Measurements from ENCODE around the gene DENND1A.

Gene DENND1A

DNA sequence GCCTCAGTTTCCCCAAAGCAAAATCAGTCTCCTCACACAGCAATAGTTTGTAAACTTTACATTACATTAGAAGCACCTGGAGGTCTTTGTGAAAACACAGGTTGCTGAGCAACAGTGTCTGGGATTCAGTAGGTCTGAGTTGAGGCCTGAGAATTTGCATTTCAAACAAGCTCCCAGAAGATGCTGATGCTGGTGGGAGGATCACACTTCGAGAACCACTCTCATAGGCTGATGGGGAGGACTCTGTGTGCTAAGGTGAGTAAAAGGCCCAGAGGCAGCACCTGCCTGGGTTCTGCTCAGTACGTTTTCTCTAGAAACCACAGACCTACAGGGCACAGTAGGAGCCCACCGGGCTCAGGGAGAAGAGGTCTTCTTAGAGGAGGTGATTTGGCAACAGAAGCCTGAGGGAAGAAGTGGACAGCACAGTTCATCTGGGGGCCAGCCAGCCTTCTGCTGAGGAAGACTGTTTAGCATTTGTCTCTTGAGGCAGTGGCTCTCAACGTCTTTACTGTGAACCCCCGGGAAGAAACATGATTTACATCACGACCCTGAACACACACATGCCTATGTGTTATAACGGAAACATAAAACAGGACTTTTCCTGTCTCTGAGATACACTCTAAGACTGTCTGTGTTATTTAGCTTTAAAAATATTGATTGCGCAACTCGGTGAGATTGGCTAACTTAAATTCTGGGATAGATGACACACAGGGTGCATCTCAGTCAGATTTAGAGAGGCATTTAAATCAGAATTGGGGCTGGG, 24.8 kb upstream of the DENND1A start:
- TF ChIP-seq, protein P1, sequence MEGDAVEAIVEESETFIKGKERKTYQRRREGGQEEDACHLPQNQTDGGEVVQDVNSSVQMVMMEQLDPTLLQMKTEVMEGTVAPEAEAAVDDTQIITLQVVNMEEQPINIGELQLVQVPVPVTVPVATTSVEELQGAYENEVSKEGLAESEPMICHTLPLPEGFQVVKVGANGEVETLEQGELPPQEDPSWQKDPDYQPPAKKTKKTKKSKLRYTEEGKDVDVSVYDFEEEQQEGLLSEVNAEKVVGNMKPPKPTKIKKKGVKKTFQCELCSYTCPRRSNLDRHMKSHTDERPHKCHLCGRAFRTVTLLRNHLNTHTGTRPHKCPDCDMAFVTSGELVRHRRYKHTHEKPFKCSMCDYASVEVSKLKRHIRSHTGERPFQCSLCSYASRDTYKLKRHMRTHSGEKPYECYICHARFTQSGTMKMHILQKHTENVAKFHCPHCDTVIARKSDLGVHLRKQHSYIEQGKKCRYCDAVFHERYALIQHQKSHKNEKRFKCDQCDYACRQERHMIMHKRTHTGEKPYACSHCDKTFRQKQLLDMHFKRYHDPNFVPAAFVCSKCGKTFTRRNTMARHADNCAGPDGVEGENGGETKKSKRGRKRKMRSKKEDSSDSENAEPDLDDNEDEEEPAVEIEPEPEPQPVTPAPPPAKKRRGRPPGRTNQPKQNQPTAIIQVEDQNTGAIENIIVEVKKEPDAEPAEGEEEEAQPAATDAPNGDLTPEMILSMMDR (IDR thresholded peaks at IDR 0.05): no peak
- H3K36me3 ChIP-seq: no peaks in the 10 kb centered on the region
- DNase-seq: no peak
- no peak overlapping the region for H3K4me3 ChIP-seq
- no peaks in the 10 kb centered on the region for H3K9me3 ChIP-seq
- H3K27ac ChIP-seq: no peak overlapping the region
- no peaks in the 10 kb centered on the region for H3K4me1 ChIP-seq
- intact Hi-C loops (cut with DNase I; ENCODE audit: low total_unique reads): no loop called here
- peaks cover 0 to 43% of the 10 kb centered on the region in 2 donors for H3K27me3 ChIP-seq

- TF ChIP-seq, protein P1 (IDR thresholded peaks at IDR 0.05): no peak
- no peak for DNase-seq
- intact Hi-C loops (cut with DNase I; ENCODE audit: low total_unique reads): no loop called here
- Histone ChIP-seq H3K9me3 (no peaks in the 10 kb centered on the region), H3K27ac (no peak overlapping the region), H3K27me3 (peaks cover 0 to 32% of the 10 kb centered on the region in 2 donors), H3K4me1 (no peaks in the 10 kb centered on the region), H3K4me3 (no peak overlapping the region), H3K36me3 (no peaks in the 10 kb centered on the region)
Measured at GRCh38 chr9:123952641-123953495, 22.9 kb upstream of the DENND1A start.

GRCh38 chr9:123948286-123948685, 18.4 kb upstream of the DENND1A start:
- H3K27me3 ChIP-seq: peaks cover 0 to 11% of the 10 kb centered on the region in 2 donors
- intact Hi-C loops (cut with DNase I; ENCODE audit: low total_unique reads): no loop called here
- no peaks in the 10 kb centered on the region for H3K36me3 ChIP-seq
- no peaks in the 10 kb centered on the region for H3K4me1 ChIP-seq
- no peak for DNase-seq
- H3K27ac ChIP-seq: no peak overlapping the region
- H3K9me3 ChIP-seq: no peaks in the 10 kb centered on the region
- no peak overlapping the region for H3K4me3 ChIP-seq
- TF ChIP-seq, protein P1 (IDR thresholded peaks at IDR 0.05): no peak

- no peak overlapping the region for H3K4me3 ChIP-seq
- no peaks in the 10 kb centered on the region for H3K36me3 ChIP-seq
- intact Hi-C loops (cut with DNase I; ENCODE audit: low total_unique reads): no loop called here
- DNase-seq: no peak
- no peak overlapping the region for H3K27ac ChIP-seq
- no peaks in the 10 kb centered on the region for H3K9me3 ChIP-seq
- peaks cover 0 to 14% of the 10 kb centered on the region in 2 donors for H3K27me3 ChIP-seq
- TF ChIP-seq, protein P1 (IDR thresholded peaks at IDR 0.05): no peak
- H3K4me1 ChIP-seq: no peaks in the 10 kb centered on the region
Measured at GRCh38 chr9:123947326-123947725, 17.4 kb upstream of the DENND1A start.

DNA sequence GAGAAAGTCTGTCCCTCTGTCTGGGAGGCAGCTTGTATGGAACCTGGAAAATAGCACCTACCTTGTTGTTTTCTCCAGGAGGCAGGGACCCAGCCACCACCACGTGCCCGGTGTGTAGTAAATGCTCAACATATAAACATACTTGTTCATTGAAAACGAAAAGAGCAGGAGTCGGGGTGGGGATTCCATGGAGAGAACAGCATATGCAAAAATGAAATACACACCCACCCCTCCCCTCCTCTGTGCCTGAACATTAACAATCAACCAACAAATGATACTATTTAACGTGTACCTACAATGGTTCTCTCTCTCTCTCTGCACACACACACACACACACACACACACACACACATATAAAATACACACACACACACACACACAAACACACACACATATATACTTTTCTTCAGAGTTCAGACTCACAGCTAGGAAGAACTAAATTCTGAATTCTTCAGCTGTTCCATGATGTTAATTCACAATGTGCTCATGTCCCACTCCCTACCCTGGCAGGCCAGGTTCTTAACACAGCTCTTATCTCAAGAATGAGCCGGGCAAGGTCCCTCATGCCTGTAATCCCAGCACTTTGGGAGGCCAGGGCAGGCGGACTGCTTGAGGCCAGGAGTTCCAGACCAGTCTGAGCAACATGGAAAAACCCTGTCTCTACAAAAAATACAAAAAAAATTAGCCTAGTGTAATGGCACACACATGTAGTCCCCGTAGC, 16.3 kb upstream of the DENND1A start:
- intact Hi-C loops (cut with DNase I; ENCODE audit: low total_unique reads): no loop called here
- TF ChIP-seq, protein P1 (IDR thresholded peaks at IDR 0.05): no peak
- Histone ChIP-seq H3K4me1 (no peaks in the 10 kb centered on the region), H3K4me3 (no peak overlapping the region), H3K36me3 (no peaks in the 10 kb centered on the region), H3K9me3 (no peaks in the 10 kb centered on the region), H3K27me3 (peaks cover 0 to 10% of the 10 kb centered on the region in 2 donors), H3K27ac (no peak overlapping the region)
- no peak for DNase-seq

Data from tibial artery (tissue), 4 donors.